Inflammatory macrophage treated with lipopolysaccharide for 4 hours (primary cell): ENCODE measurements around the gene SEMA3A.
"Not testable (repeated sequence)": the region's sequence is repeated elsewhere in the genome, so short reads cannot be mapped to it uniquely, and the experiment has no call there.

Experiments
- DNase-seq: peaks from one replicate; pipeline ENCODE4 v3.0.0-alpha.2; 2020

Gene SEMA3A

DNA sequence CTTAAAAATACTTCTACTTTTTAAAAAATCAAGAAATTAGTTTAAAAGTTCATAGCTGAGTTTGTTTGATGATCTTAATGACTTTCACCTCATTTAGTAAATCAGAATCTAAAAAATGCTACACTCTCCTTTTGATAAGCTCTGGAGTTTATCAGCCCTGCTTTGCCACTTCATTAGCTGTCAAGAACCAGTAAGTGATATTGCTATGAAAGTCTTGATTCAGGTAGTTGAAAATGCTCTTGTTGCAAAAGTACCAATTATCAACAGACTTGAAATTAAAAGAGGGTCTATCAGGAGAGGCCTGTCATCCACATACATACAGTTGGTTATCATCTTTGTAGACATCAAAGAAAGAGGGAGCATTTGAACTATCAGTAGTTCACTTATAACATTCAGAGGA is 41.6 kb downstream of the SEMA3A start:
- no peak for DNase-seq

DNA sequence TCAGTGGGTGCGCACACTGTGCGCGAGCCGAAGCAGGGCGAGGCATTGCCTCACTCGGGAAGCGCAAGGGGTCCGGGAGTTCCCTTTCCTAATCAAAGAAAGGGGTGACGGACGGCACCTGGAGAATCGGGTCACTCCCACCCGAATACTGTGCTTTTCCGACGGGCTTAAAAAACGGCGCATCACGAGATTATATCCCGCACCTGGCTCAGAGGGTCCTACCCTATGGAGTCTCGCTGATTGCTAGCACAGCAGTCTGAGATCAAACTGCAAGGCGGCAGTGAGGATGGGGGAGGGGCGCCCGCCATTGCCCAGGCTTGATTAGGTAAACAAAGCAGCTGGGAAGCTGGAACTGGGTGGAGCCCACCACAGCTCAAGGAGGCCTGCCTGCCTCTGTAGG is 44.2 kb downstream of the SEMA3A start:
- DNase-seq = not testable (repeated sequence)

DNA sequence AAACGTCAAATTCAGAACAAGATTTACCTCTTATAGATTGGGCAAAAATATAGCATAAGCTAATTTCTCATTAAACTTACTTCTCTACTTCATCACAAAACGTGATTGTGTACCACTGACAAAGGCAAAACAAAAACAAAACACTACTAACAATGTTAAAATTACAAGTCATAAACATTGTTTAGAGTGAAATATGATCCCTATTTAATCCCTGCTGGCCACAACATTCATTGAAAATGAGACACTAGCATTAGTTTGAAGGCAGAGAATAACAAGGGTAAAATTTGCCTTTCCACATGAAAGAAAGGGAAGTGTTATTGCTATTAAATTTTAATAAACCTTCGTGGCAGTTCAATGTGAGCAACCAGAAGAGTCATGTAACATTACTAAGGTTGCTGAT is 45.0 kb downstream of the SEMA3A start:
- DNase-seq = no peak

DNA sequence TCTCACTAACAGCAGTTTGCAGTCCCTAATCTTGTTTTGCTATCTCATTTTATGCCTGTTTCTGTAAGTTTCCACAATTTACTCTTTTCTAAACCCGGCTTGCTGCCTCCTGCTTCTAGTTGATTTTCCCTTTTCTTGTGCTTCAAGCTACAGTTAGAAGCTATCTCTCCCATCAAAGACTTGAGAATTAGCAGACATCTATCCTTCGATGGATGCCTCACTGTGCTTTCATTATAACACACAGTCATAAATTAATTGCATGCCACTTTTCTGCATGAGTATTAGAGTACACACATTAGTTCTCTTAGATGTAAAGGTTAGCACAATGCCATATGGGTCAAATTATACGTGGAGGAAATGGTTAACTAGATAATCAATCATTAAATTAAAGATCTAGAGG is 48.7 kb downstream of the SEMA3A start:
- no peak for DNase-seq

DNA sequence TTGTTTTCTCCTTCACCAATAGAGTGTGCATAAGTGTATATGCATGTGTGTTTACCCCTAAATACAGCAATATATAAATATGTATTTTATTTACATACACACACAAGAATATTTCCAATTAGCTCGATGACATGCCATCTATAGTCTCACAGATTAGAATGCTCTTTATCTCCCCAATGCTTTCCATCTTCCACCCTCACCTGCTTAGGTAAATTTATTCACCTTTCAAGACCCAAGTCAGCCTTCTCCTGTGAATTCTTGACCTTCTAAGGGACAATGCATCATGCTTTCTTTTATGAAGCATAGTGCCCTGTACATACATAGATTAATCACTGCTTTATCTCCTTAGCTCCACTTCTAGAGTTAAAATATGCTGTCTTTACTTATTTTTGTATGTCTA is 49.7 kb downstream of the SEMA3A start:
- no peak for DNase-seq

DNA sequence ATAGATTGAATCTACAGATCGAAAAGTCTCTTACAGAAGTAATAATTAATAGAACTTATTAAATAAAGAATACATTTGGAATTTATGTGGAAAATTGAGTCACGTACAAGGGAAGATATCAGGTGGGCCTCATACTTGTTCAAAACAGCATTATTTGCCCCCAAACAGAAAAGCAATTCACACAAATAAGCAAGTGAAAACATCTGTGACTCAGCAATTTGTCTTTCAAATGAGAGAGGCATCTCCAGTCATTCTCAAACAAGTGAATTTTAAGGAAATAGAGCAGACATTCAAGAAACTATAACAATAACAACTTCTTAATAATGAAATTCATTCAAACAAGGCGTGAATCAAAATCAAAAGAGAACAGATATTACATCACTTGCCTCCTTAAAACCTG is 50.1 kb downstream of the SEMA3A start:
- DNase-seq = no peak

DNA sequence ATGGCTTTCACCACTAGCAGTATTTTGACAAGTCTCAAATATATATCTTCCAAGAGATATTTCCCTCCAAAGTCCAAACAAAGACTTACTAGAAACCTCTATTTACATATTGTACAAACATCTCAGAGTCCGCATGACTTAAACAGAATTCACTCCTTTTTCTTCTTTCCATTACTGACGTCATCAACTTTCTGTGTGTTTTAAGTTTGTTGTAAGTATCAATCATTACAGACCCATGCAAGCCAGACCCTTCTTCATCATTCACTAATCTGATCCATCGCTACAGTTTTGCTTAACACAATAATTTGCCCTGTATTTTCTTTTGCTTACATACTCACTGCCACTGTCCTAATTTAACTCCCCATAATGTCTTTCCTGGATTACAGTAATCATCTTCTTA is 51.9 kb downstream of the SEMA3A start:
- no peak for DNase-seq

DNA sequence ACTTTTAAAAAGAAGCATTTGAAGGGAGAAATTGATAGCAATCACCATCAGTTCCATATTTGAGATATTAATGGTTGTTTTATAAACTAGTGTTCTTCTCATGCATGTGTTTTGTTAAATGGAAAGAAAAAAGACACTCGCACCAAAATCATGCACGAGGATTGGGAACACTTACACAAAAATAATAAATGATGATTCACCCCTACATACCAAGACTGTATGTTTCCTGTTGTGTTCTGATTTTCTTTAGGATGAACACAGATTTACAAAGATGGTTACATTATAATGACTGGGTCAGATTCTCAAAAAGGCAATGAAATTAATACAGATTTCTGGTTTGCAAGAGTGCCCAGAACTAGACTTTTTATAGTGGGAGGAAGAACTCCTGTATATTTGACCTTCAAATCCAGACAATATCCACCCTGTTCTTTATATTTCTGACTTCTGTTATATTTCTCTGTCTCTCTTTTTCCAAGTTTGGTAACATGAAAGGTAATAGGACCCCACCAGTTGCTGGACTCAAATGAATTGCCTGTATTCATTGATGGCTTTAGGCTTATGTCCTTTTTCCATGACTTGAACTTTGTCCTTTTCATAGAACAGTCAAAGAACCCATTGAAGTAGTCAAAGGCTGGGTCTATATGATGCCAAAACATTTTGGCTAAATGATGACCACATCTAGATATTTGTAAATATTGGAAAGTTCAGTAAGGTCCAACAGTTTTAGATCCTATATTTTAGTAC is 54.4 kb downstream of the SEMA3A start:
- peak; percentile 2 for DNase-seq

DNA sequence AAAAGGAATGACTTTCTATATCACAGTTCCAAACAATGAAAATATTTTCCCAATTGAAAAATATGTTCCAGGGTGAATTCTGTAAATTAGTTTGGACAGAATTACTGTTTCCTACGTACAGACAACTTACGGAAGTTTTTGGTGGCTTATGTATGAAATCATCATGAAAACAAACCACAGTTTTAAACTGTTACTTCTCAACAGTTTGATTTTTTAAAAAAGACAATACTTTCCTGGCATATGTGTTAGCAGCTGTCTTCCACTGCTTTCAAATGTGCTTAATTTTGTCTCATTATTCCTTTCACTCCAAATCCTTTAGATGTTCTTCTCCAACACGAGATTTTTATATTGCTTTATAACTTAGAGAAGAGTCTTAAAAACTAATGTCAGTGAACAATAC is 56.2 kb downstream of the SEMA3A start:
- DNase-seq = no peak

DNA sequence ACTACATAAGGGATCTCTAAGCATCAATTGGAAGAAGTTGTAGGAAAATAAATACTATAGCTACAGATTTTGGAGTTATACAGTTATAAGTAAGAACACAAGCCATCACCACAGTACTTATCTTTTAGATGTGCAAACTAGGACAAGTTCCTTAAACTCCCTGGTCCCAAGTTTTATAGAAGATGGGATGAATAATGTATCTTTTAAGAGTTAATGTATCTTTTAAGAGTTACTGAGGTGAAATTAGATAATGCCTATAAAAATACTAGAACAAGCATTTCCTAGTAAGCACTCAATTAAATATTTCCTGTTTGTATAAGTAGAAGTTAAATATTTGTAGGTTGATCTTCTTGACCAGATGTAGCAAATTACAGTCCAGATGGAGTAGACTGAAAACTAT is 56.8 kb downstream of the SEMA3A start:
- DNase-seq = no peak

DNA sequence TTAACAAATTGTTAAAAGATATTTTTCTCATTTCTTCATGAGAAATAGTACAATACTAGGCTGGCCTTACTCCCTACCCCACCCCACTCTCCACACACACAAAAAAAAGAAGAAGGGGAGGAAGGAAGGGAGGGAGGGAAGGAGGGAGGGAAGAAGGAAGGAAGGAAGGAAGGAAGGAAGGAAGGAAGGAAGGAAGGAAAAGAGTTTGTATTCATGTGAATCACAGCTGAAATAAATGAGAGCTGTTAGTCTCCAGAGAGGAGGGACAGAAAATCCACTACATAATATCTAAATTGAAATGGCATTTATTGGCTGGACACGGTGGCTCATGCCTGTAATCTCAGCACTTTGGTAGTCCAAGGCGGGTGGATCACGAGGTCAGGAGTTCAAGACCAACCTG is 57.8 kb downstream of the SEMA3A start:
- DNase-seq = no peak

DNA sequence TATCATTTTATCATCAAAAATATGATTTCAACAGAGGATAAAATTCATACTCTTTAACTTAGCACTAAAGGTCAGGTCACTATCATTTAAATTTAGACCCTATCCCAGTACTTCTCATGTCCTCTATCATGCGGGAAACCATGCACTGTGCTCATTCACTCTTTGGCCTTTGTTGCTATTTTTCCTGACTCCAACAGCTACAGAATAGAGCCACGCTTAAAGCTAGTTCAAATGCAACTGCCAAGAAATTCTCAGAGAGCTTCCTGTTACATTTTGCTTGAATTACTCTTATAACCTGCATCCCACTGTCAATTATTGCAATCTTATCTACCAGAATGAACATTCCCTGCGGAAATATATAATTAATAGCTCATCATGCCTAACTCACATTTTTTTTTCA is 58.3 kb downstream of the SEMA3A start:
- DNase-seq = no peak

DNA sequence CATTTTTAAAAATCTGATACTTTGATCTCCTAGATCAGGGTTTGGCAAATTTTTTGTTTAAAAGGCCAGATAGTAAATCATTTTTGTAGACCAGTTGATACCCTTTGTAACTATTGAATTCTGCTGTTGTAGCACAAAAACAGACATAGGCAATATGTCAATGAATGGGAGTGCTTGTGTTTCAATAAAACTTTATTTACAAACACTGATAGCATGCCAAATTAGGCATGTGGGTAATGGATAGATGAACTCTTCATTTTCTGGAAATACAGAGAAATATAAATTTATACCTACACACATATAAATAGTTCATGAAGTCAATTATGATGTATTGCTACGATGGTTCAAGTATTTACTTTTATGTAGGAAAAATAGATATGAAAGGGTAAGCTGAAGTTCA is 60.4 kb downstream of the SEMA3A start:
- no peak for DNase-seq

DNA sequence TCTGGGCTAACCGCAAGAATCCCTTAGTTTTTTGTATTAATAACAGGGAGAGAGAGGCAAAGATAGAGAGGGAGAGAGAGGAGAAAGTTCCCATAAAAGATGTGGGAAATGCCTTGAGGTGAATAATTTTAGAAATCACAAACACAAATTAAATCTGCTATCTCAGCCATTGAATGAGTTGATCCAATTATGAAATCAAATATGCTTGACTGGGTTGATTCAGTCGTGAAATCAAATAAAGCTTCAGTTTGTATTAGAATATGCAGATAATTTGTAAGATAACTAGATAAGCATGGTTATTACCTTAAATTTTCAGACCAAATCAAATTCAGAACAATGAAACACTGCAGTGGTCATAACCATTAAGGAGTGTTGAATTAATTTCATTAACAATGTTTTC is 68.9 kb downstream of the SEMA3A start:
- DNase-seq = no peak

DNA sequence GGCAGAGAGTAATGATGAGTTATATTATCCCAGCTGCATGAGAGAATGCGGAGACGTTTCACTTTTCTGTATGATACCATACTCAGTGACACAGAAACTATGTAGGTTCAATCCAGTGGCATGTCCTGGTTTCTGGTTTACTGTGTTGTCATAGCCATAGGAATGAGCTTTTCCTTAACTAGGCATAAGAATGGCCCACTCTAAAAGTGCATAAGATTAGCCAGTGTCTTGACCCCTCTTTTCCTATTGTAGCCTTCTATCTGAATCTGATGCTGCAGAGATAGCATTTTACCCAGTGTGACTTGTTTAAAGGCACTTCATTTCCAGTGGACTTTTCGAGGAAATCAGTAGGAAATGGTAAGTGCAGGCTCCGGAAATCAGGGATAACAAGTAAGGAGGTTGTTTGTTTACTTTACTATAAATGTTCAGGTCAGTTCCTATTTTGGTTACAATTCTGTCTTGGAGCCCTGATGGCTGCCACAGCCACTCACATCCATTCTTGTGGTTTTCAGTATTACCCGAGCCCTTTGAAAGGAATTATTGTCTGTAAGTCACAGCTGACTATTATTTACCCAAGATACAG is 70.5 kb downstream of the SEMA3A start:
- no peak for DNase-seq

DNA sequence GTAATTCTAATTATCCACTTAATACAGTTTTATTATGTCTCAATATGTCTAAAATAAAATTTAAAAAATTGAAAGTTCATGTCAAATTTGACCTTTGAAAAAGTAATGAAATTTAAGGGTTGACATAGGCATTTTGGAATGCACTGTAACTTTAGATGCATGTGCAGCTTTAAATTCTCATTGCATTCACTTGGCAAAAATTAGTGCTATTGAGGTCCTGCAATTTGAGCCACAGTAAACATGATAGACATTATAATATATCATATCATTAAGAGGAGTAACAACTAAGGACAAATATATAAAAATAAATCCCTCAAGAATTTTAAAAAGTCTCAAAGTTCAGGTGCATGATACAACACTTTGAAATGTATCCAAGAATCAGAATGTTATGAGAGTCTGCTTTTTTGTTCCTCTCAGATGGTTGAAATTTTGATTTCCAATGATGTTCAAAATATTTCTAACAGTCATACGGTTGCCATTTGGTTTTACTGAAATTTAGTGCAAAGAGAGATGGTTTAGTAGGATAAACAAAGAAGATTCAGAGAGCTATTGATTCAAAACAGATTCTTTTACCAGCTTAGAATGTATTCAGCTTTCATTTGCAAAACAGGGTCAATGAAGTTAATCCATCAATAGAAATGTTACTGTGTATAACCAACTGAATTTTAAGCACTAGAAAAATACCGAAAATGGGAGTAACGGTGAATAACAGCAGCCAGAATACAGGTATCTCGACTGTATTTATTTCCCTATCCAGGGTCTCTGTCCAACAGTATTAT is 71.8 kb downstream of the SEMA3A start:
- no peak for DNase-seq

DNA sequence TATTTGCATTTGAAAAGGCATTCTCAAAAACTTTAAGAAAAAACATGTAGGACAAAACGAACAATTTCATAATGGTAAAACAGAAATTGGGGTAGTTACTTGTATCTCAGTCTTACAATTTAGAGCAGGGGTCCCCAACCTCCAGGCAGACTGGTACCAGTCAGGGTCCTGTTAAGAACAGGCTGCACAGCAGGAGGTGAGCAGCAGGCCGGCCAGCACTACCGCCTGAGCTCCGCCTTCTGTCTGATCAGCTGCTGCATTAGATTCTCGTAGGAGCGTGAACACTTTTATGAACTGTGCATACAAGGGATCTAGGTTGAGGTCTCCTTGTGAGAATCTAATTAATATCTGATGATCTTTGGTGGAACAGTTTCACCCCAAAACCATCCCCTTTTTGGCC is 77.3 kb downstream of the SEMA3A start:
- no peak for DNase-seq

DNA sequence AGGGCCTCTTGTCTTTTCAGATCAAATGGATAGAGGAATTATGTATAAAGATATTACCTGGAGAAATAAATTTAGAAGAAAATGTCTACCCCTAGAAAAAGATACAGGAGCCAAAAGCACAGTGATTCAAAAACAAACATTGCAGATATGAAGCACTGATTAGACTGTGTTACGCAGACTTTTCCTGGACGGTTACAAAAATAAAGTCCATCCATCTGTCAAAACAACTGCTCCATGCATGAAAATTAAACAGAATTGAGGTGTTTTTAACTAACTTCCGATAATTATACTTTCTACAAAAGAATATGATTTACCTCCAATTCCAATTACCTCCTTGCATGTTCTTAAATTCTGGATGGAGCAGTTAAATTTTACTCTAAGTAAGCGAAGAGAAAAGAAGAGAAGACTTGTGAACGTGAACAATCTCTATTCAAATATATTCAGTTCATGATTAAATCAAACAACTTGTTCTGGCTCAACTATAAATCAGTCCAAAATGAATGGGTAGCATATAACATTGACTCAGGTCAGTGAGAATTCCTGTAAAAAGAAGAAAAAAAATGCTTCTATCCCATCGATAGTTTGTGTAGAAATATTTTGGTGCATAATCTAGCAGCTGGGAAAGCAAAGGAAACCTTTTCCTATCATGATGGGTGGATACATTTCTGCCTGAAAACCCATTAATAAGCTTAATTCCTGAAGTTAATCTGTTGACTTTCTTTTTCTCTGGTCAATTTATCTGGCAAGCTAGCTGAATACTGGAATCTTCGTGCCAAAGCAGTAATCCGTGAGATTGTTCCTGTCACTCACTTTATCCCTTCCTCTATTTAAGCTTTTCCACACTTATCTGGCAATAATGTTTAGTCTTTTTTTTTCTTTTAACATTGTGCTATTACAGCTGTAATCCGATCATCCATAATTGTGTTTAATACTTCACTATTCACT is 80.4 kb downstream of the SEMA3A start:
- DNase-seq = no peak

DNA sequence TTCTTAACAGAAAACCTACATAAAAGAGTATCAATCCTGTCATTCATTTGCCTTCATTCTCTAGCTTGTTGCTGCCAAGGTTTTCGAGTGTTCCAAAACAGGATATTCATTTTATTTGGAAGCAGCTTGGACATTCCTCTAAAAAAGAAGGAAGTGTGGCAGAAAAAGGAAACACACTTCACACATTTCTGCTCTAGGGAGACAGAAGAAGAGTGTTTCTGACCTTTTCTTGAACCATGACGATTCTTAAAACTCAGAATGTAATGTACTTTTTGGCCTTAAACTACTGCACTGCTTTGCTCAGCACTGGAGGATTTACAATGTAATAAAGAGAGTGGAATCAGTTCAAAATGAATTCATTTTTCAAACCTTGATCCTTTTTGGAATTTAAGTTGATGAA is 81.3 kb downstream of the SEMA3A start:
- DNase-seq = no peak

DNA sequence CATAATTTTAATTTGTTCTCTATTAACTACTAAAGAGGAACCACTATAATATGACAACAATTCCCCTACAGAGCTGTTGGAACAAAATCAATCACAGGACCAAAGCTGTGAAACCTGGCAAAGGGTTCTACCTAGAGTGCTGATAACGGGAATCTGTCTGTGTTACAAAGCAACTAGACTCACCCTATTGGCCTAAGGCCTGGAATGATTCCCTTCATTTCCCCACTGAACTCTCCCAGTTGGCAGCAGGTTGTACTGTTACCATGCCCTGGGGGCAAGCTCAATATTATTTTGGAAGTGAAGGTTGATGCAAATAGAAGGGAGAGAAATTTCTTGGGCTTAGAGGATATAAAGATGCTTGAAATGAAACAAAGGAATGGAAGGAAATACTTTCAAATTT is 81.8 kb downstream of the SEMA3A start:
- no peak for DNase-seq

DNA sequence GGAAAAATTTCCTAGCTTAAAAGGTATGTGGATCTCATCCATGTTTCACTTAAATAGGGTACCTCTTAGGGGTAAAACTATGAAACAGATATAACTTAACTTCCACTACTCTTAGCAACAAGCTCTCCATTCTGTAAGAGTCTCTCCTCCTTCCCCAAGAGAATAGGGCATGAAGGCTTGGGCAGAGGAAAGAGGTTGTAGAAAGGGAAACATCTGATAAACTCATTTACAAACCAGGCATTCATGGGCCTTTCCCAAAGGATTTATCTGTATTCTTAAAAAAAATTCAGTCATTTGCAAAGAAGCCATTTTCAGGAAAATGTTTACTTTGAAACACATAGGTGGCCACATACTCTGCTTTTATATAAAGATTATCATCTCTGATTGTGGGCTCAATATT is 82.7 kb downstream of the SEMA3A start:
- DNase-seq = no peak

DNA sequence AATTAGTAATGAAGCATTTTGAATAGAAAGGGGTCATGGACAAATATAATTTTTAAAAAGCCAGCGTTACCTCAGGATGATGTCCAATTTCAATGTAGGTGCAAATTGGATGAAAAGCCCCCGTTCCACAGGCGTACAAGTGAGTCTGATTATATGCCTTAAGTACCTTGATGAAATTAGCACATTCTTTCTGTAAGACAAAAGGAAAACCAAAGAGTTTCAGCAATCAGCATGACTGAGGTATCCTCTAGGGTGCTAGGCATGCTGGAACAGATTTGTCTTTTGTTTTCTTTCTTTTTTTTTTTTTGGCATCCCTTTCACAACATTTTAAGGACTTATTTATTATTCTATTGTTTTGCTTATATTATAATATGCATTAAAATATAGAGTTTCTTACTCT is 84.2 kb downstream of the SEMA3A start:
- no peak for DNase-seq

DNA sequence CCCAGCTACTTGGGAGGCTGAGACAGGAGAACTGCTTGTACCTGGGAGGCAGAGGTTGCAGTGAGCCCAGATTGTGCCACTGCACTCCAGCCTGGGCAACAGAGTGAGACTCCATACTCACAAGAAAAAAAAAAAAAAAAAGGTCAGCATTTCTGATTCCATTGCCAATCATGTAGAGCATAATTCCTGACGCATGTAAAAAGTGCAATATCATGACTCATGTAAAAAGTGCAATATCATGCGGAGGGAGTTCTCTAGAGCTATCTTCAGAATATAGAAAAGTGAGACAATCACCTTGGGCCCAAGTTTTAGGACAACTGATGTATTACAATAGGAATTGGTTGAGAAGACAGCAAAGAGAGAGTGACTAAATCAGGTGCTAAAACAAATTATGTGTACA is 85.8 kb downstream of the SEMA3A start:
- no peak for DNase-seq
